Raji (cell line): ENCODE data around the gene TTC1.

Experiments used
- POLR2A ChIP-seq: IDR thresholded peaks from 2 replicates; pipeline ENCODE4 v1.6.1; 2011; ENCODE audit warnings: low read depth, low read length, control low read depth; ENCODE audit not compliant: insufficient read depth

Gene TTC1

DNA sequence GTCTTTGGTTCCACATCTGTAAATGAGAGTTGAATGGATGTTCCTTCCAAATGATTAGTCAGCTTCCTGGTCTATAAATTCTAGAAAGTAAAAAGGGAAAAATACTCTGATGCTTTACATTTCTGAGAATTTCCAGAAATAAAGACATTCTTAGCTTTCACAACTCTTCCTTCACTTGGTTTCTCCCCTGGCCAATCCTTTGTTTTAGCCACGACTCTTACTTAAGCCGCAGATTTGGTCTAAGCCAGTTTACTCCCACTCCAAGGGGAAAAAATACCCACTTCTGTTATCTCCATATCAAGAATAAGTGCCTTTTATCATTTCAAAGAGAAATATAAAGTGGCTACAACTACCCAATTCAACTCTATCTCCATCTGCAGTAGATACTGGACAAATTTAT lies 80.6 kb downstream of the TTC1 start:
- TF ChIP-seq POLR2A: no peak

DNA sequence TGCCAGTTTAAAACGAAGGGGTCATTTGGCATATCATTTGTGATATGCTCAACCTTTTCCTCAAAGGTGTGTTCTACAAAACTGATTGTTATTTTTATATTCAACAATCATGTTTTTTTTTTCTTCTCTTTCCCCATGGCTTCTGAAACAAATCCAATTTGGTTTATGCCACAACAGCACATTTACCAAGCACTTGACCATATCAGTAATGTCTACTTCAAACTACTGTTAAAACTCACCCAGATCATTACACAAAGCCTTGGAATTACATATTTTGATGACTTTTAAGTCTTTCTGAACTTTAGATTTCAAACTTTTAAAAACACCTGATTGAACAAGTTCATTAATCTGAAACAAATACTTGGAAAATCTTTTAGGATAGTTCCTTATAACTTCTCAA lies 81.1 kb downstream of the TTC1 start:
- no peak for TF ChIP-seq POLR2A

DNA sequence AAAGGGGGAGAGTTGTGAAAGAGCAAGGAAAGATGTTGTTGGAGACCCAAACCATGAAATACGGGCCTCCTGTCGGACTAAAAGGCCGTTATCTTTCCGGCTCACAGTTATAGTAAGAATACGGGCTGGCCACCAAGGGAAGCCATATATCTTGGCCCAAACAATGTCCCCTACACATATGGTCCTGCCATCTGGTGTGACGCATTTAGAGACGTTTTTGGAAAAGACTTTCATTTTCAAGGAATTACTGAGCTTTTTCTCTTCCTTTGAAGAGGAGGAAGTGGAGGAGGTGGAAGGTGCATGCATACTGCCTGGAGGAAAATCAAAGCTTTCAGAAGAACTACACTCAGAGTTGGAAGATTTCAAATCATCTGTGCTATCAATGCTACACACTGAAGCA lies 83.6 kb downstream of the TTC1 start:
- TF ChIP-seq POLR2A: no peak

DNA sequence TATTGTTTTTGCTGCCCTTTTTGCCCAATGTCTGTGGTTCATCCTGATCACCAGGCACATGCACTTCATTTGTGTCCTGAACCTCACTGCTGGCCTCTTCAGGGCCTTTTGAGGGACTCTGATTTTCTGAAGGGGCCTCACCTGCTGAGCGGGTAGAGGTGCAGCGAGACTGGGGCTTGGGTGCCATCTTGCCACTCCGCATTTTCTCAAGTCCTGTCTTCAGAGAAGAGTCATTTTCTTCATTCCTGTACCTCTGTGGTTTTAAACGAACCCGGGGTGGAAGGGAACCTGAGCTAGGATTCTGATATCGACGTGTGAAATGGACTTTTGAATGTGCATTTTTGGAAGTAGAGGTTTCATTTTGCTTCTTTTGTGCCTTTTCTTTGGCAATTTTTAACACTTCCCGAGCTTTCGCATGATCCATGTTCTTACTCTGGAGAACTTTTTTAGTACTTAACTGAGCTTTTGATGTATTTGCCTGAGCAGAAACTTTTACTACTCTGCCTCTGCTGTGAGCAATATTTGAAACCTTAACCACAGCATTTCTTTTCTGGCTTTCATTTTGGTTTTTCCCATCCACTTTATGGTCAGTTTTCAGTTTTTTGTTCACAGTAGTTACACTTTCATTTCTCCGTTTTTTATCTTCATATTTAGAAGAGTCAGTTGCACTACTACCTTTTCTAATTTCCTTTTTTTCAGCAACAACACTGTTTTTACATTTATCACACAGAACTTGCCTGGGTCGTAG lies 84.2 kb downstream of the TTC1 start:
- TF ChIP-seq POLR2A: no peak

DNA sequence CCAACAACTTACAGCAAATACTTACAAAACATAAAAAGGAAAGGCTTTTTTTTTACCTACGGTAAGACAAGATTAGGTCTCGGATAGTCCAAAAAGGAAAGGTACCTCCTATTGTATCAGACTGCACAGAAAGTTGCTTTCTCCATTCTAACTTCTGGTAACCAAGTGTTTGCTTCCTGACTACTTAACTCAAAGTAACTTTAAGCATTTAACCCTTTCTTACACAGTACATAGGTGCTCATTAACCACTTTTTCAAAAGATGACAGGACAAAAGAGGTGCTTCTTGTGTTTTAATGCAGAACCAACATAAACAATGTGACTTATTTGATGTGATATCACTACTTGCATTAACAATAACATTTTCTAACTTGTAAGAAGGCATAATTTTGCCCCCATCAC lies 87.2 kb downstream of the TTC1 start:
- no peak for TF ChIP-seq POLR2A

DNA sequence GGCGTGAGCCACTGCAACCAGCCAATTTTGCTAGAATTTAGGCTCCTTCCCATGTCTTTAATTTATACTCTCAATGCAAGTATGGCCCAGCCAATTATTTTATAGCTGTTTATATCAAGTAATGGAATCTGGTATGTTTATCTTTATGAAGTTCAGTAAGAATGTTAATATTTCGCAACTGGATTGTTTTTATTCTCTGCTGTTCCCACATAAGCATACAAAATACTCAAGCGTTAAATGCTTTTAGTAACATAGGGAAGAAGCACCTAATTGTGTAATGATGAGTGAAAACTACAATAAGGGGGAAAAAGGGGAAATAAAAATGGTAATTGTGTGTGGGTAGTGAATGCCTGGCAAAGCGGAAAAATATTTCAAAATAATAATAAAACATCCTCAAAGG lies 89.1 kb downstream of the TTC1 start:
- no peak for TF ChIP-seq POLR2A

DNA sequence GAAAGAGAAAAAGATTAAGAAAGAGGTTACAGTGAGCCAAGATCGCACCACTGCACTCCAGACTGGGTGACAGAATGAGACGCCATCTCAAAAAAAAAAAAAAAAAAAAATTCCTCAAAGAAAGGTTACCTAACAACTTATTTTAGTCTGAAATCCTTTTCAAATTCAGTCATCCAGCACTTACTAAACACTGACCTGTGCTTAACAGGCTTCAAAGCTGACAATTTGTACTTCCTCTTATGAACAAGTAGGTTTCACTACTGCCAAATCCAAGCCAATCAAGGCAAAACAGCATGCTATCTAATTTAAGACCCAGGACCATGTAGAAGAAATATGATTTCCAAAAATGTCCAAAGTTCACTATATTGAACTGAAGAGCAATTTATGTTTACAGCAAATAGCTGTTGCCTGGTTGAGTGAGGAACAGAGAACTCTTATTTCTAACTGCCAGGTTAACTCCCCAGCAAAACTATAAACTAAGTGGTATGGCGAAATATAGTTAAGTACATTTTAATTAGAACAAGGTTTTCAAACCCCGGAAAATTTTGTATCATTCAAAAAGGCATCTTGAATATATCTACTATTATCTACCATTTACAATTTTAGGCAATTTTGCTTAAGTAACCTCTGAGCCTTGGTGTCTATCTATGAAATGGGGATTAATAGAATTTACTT lies 96.9 kb downstream of the TTC1 start:
- no peak for TF ChIP-seq POLR2A

DNA sequence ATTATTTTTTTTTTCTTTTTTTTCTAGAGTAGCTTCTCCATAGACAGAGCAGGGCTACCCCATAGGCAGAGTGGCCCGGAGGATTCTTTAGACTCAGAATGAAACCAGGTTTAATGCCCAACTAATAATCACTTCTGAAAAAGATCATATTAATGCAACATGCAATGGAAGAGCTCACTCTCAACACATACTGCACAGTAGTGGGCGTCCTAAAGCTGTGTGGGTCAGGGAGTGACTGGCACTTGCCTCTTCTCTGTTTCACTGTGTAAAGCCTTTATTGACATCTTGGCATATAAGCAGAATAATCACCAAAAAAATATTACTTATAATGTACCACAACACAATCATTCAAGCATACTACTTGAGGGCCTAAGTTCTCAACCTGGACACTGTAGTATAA lies 99.2 kb downstream of the TTC1 start:
- TF ChIP-seq POLR2A: no peak
